ENCODE results near the gene MACROD2. TPM values are rescaled to one million over a fixed set of nuclear protein-coding genes. Genes with fewer than 3 reads are reported as not detected.

Gene MACROD2
- total RNA-seq, 2 donors from 2014 or later, result 8.0 to 19.4 TPM

- H3K27me3 ChIP-seq (replicated peaks; ENCODE audit: insufficient read depth), result no peaks in the 10 kb centered on the region
- WGBS, result 55% methylated on average over 2 of the region's 2 CpGs
- intact Hi-C loops (cut with DNase I), result no loop called here
- H3K27ac ChIP-seq, result no peak overlapping the region
- H3K4me3 ChIP-seq, result no peak overlapping the region
- no peaks in the 10 kb centered on the region for H3K4me1 ChIP-seq (replicated peaks)
- H3K9me3 ChIP-seq, result no peaks in the 10 kb centered on the region
- TF ChIP-seq POLR2A (IDR thresholded peaks at IDR 0.05) (no peak), CTCF (IDR thresholded peaks at IDR 0.05) (no peak), POLR2AphosphoS5 (IDR thresholded peaks at IDR 0.05) (no peak)
- no peaks in the 10 kb centered on the region for H3K36me3 ChIP-seq
- DNase-seq (ENCODE audit: low spot score), result no peak
Observed at GRCh38 chr20:14307956-14308355, 312.6 kb downstream of the MACROD2 start.

GRCh38 chr20:14310977-14311627 lies 315.8 kb downstream of the MACROD2 start:
- no peaks in the 10 kb centered on the region for H3K9me3 ChIP-seq
- no peak for TF ChIP-seq POLR2AphosphoS5 (IDR thresholded peaks at IDR 0.05)
- no peak for TF ChIP-seq CTCF (IDR thresholded peaks at IDR 0.05)
- no peak for TF ChIP-seq POLR2A (IDR thresholded peaks at IDR 0.05)
- H3K27ac ChIP-seq, result no peak overlapping the region
- DNase-seq (ENCODE audit: low spot score), result no peak
- H3K36me3 ChIP-seq, result no peaks in the 10 kb centered on the region
- no peaks in the 10 kb centered on the region for H3K4me1 ChIP-seq (replicated peaks)
- 95% methylated on average over 5 of the region's 5 CpGs for WGBS
- H3K4me3 ChIP-seq, result no peak overlapping the region
- no peaks in the 10 kb centered on the region for H3K27me3 ChIP-seq (replicated peaks; ENCODE audit: insufficient read depth)
- intact Hi-C loops (cut with DNase I), result no loop called here

GRCh38 chr20:14312001-14312400 lies 316.7 kb downstream of the MACROD2 start:
- H3K4me1 ChIP-seq (replicated peaks), result no peaks in the 10 kb centered on the region
- H3K9me3 ChIP-seq, result no peaks in the 10 kb centered on the region
- intact Hi-C loops (cut with DNase I), result no loop called here
- WGBS, result 95% methylated on average over 2 of the region's 2 CpGs
- no peaks in the 10 kb centered on the region for H3K36me3 ChIP-seq
- no peak for TF ChIP-seq POLR2AphosphoS5 (IDR thresholded peaks at IDR 0.05)
- TF ChIP-seq CTCF (IDR thresholded peaks at IDR 0.05), result no peak
- no peak for TF ChIP-seq POLR2A (IDR thresholded peaks at IDR 0.05)
- no peak for DNase-seq (ENCODE audit: low spot score)
- no peaks in the 10 kb centered on the region for H3K27me3 ChIP-seq (replicated peaks; ENCODE audit: insufficient read depth)
- no peak overlapping the region for H3K27ac ChIP-seq
- no peak overlapping the region for H3K4me3 ChIP-seq

GRCh38 chr20:14313341-14314020 lies 318.2 kb downstream of the MACROD2 start:
- H3K4me1 ChIP-seq (replicated peaks), result no peaks in the 10 kb centered on the region
- H3K27me3 ChIP-seq (replicated peaks; ENCODE audit: insufficient read depth), result no peaks in the 10 kb centered on the region
- intact Hi-C loops (cut with DNase I), result no loop called here
- H3K36me3 ChIP-seq, result no peaks in the 10 kb centered on the region
- TF ChIP-seq POLR2A (IDR thresholded peaks at IDR 0.05) (no peak), POLR2AphosphoS5 (IDR thresholded peaks at IDR 0.05) (no peak), CTCF (IDR thresholded peaks at IDR 0.05) (no peak)
- no peak overlapping the region for H3K4me3 ChIP-seq
- no peak for DNase-seq (ENCODE audit: low spot score)
- 70% methylated on average over 2 of the region's 2 CpGs for WGBS
- H3K9me3 ChIP-seq, result no peaks in the 10 kb centered on the region
- no peak overlapping the region for H3K27ac ChIP-seq

GRCh38 chr20:14319704-14320103 lies 324.4 kb downstream of the MACROD2 start:
- Histone ChIP-seq H3K4me3 (no peak overlapping the region), H3K27me3 (replicated peaks; ENCODE audit: insufficient read depth) (no peaks in the 10 kb centered on the region), H3K27ac (no peak overlapping the region), H3K36me3 (no peaks in the 10 kb centered on the region), H3K9me3 (no peaks in the 10 kb centered on the region), H3K4me1 (replicated peaks) (no peaks in the 10 kb centered on the region)
- WGBS, result 100% methylated on average over 1 of the region's 1 CpG
- TF ChIP-seq POLR2A (IDR thresholded peaks at IDR 0.05) (no peak), POLR2AphosphoS5 (IDR thresholded peaks at IDR 0.05) (no peak), CTCF (IDR thresholded peaks at IDR 0.05) (no peak)
- DNase-seq (ENCODE audit: low spot score), result no peak
- intact Hi-C loops (cut with DNase I), result no loop called here
